Right atrium auricular region (tissue), 2 donors: ENCODE measurements around the gene FNIP1. TPM values are rescaled to one million over a fixed set of nuclear protein-coding genes. Genes with fewer than 3 reads are reported as not detected.
"Not testable (repeated sequence)": the region's sequence is repeated elsewhere in the genome, so short reads cannot be mapped to it uniquely, and the experiment has no call there.

Experiments
- DNase-seq: peaks from one replicate; pipeline ENCODE4 v3.0.0-alpha.2; 2019; ENCODE audit warnings: low spot score
- H3K27ac ChIP-seq, 2 donors: fragments of 200-600 bp; sonication (generic); 1 replicate in 1 of 2; 2 replicates in 1 of 2; pipeline ENCODE4 v1.5.1; 2016 to 2019
- H3K27me3 ChIP-seq, 2 donors: fragments of 200-600 bp; sonication (generic); one replicate each; pipeline versions ENCODE4 v1.5.1 to v1.6.0; 2017 to 2019
- H3K36me3 ChIP-seq: fragments of 200-600 bp; sonication (generic); one replicate; pipeline ENCODE4 v1.5.1; 2016
- H3K4me1 ChIP-seq, 2 donors: fragments of 200-600 bp; sonication (generic); one replicate each; pipeline versions ENCODE4 v1.5.1 to v1.6.0; 2017 to 2019
- H3K4me3 ChIP-seq, 2 donors: fragments of 200-600 bp; sonication (generic); 1 replicate in 1 of 2; 2 replicates in 1 of 2; pipeline ENCODE4 v1.5.1; 2017 to 2019; ENCODE audit warnings: mild to moderate bottlenecking in 1 of 2, moderate library complexity in 1 of 2
- H3K9me3 ChIP-seq, 2 donors: fragments of 200-600 bp; sonication (generic); one replicate each; pipeline ENCODE4 v1.5.1; 2019
- total RNA-seq, 2 donors: library from RNA; depleted of rRNA; stranded (reverse); fragments of >200 nt; gene quantifications; one replicate each; pipeline ENCODE4 v1.1.0, GENCODE V29; 2016
- TF ChIP-seq, protein P1 (sequence below), 2 donors: fragments of 200-600 bp; sonication (generic); IDR thresholded peaks; one replicate each; pipeline ENCODE4 v1.5.1; 2019; ENCODE audit warnings: antibody characterized with exemption in 2 of 2

The FNIP1 gene
- total RNA-seq, 2 donors from 2014 or later, result 30.6 to 38.3 TPM

DNA sequence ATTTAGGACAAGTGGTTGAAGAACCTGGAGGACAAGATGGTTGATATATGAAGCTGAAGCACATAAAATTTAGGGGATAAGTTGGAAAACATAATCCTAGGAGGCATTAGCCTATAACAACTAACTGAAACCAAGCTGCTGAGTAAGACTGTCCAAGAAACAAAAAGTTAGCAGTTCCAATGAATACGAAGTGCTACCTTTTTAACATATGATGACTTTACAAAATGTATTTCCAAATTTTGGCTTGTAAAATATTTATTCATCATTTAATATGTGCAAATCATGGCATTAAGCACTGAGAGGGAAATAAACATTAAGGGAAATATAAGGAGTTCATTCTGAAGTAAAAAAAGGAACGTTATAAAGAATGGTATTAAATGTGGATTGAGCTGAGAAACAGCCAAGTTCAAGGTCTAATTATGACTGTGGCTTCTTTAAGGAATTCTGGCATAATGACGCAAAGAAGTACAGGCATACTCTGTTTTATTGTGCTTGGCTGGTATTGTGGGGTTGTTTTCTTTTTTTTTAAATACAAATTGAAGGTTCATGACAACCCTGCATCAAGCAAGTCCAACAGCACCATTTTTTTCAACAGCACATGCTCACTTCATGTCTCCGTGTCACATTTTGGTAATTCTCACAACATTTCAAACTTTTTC is 169.5 kb downstream of the FNIP1 start:
- Histone ChIP-seq H3K4me3 (no peak overlapping the region), H3K36me3 (no peaks in the 10 kb centered on the region), H3K27me3 (no peaks in the 10 kb centered on the region), H3K4me1 (peaks cover 0 to 30% of the 10 kb centered on the region in 2 donors), H3K27ac (no peak overlapping the region), H3K9me3 (no peaks in the 10 kb centered on the region)
- TF ChIP-seq, protein P1, sequence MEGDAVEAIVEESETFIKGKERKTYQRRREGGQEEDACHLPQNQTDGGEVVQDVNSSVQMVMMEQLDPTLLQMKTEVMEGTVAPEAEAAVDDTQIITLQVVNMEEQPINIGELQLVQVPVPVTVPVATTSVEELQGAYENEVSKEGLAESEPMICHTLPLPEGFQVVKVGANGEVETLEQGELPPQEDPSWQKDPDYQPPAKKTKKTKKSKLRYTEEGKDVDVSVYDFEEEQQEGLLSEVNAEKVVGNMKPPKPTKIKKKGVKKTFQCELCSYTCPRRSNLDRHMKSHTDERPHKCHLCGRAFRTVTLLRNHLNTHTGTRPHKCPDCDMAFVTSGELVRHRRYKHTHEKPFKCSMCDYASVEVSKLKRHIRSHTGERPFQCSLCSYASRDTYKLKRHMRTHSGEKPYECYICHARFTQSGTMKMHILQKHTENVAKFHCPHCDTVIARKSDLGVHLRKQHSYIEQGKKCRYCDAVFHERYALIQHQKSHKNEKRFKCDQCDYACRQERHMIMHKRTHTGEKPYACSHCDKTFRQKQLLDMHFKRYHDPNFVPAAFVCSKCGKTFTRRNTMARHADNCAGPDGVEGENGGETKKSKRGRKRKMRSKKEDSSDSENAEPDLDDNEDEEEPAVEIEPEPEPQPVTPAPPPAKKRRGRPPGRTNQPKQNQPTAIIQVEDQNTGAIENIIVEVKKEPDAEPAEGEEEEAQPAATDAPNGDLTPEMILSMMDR (IDR thresholded peaks at IDR 0.05), result no peak
- no peak for DNase-seq

DNA sequence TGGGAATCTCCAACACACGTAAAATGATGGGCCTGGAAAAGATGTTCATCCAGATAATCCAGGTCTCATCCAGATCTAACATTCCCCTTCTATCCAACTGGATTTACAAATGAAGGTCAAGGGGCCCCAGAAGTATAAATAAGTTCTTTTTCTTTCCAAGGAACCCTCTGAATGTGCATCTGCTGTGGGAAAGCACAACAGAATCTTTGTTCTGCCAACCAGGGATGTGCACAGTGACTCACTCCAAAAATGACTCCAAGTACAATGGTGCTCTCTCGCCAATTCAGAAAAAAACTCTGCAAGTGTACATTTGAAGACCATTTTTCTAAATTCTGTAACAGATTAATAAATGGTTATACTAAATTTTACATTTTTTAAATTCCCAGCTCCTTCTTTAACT is 174.2 kb downstream of the FNIP1 start:
- no peak for DNase-seq
- TF ChIP-seq, protein P1 (IDR thresholded peaks at IDR 0.05), result no peak
- H3K36me3 ChIP-seq, result no peaks in the 10 kb centered on the region
- H3K27me3 ChIP-seq, result no peaks in the 10 kb centered on the region
- no peak overlapping the region for H3K27ac ChIP-seq
- no peak overlapping the region for H3K4me3 ChIP-seq
- H3K4me1 ChIP-seq, result peaks cover 0 to 24% of the 10 kb centered on the region in 2 donors
- no peaks in the 10 kb centered on the region for H3K9me3 ChIP-seq

DNA sequence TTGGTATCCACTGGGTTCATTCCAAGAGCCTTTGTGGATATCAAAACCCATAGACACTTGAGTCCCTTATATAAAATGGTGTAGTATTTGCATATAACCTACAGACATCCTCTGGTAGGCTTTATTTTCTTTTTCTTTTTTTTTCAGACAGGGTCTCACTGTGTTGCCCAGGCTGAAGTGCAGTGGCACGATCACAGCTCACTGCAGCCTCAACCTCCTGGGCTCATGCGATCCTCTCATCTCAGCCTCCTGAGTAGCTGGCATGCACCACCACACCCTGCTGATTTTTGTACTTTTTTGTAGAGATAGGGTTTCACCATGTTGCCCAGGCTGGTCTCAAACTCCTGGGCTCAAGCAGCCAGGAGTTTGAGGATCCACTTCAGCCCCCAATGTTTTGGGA is 175.7 kb downstream of the FNIP1 start:
- not testable (repeated sequence) for H3K27me3 ChIP-seq, H3K36me3 ChIP-seq, H3K9me3 ChIP-seq, H3K27ac ChIP-seq, H3K4me3 ChIP-seq, DNase-seq
- peaks cover 0 to 16% of the 10 kb centered on the region in 2 donors for H3K4me1 ChIP-seq

DNA sequence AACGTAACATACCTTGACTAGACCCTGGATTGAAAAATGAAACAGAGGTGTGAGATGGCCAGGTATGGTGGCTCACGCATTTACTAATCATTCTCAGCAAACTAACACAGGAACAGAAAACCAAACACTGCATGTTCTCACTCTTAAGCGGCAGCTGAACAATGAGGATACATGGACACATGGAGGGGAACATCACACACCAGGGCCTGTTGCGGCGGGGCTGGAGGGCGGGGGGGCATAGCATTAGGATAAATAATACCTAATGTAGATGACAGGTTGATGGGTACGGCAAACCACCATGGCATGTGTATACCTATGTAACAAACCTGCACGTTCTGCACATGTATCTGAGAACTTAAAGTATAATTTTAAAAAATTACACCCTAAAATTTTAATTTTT is 177.7 kb downstream of the FNIP1 start:
- H3K36me3 ChIP-seq, result no peaks in the 10 kb centered on the region
- no peaks in the 10 kb centered on the region for H3K27me3 ChIP-seq
- H3K4me1 ChIP-seq, result peaks cover 0 to 16% of the 10 kb centered on the region in 2 donors
- no peak for DNase-seq
- TF ChIP-seq, protein P1 (IDR thresholded peaks at IDR 0.05), result no peak
- no peaks in the 10 kb centered on the region for H3K9me3 ChIP-seq
- H3K4me3 ChIP-seq, result no peak overlapping the region
- H3K27ac ChIP-seq, result no peak overlapping the region

DNA sequence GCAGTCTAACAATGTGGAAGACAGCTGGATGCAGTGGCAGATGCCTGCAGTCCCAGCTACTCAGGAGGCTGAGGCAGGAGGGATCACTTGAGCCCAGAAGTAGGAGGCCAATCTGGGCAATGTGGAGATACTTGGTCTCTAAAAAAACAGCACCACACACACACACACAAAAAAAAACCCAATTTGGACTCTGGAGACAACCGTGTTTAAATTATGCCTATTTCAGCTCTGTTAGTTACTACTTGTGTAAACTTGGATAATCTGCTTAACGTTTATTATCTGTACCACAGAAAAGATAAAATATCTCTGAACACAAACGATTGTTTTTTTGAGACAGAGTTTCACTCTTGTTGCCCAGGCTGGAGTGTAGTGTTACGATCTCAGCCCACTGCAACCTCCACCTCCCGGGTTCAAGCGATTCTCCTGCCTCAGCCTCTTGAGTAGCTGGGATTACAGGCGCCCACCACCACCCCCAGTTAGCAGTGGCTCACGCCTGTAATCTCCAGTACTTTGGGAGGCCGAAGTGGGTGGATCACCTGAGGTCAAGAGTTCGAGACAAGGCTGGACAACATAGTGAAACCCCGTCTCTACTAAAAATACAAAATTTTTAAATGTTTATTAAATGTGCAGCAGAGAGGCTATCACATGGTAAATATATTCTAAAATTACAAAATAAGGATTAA is 179.5 kb downstream of the FNIP1 start:
- TF ChIP-seq, protein P1 (IDR thresholded peaks at IDR 0.05), result no peak
- no peaks in the 10 kb centered on the region for H3K9me3 ChIP-seq
- H3K27ac ChIP-seq, result no peak overlapping the region
- no peak for DNase-seq
- peaks cover 0 to 16% of the 10 kb centered on the region in 2 donors for H3K4me1 ChIP-seq
- H3K27me3 ChIP-seq, result no peaks in the 10 kb centered on the region
- H3K4me3 ChIP-seq, result no peak overlapping the region
- H3K36me3 ChIP-seq, result no peaks in the 10 kb centered on the region

DNA sequence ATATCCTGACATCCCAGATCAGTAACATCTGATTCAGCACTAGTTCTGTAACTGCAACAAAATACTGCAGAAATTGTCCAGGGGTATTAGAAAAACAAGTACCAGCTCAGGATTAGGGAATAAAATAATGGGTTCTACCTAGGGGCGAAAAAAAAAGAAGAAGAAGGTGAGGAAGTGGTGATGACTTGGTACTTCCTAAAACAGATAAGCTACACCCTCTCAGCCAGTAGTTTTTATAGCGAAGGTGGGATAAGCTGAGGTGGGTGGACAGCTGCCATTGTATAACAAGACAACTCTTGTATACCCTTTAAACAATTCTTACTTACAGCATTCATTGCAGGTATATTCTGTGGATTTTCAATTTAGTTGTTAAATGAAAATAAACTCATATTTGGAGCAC is 180.9 kb downstream of the FNIP1 start:
- DNase-seq, result no peak
- Histone ChIP-seq H3K36me3 (no peaks in the 10 kb centered on the region), H3K27me3 (no peaks in the 10 kb centered on the region), H3K27ac (no peak overlapping the region), H3K9me3 (no peaks in the 10 kb centered on the region), H3K4me3 (no peak overlapping the region), H3K4me1 (peaks cover 0 to 16% of the 10 kb centered on the region in 2 donors)
- TF ChIP-seq, protein P1 (IDR thresholded peaks at IDR 0.05), result no peak
